ENCODE measurements around the gene SSTR4. TPM values are rescaled to one million over a fixed set of nuclear protein-coding genes. Genes with fewer than 3 reads are reported as not detected.

SSTR4 gene
- total and polyA plus RNA-seq, 8 donors: 0.18 to 0.47 (median 0.26) TPM; not detected in 2

DNA sequence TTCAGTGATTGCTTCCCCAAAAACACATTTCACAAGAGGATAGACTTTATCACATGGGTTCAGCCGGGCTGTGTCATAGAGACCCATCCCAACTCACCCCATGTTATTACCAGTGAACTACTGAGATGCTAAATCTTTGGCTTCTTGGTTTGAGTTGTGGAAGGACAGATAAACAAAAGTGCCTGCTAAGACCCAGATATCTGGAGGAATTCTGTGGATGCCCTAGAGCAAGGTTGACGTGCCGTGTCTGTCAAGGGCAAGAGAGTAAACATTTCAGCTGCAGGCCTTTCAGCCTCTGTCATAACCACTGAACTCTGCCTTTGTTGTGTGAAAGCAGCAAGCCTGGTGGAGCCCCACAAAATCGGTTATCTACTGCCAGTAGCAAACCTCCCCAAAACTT is 25.5 kb downstream of the SSTR4 start:
- intact Hi-C loops (cut with DNase I): no loop called here
- H3K4me1 ChIP-seq: peaks cover 14 to 31% of the 10 kb centered on the region in 2 donors
- H3K27ac ChIP-seq: no peak overlapping the region

DNA sequence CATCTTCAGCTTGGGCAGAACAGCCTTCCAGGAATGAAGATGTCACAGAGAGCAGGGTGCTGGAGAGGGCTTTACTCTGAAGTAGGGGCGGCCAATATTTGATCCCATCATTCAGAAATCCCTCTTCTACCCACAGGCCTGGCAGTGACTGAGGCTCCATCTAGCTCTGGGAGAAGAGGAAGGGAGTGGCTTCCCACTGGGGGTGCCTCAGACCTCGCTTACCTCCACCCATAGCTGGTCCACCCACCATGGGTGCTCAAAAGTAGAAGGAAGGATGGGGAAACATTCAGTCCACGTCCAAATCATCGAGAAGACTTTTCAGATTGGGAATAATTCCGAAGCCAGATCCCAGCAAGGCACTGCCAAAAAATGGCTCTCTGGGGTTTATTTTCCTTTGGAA is 26.1 kb downstream of the SSTR4 start:
- Histone ChIP-seq H3K27me3 (no peaks in the 10 kb centered on the region), H3K4me3 (no peak overlapping the region), H3K4me1 (peaks cover 14 to 31% of the 10 kb centered on the region in 2 donors), H3K27ac (peak overlapping the region; percentile 5 to 24), H3K9me3 (peaks cover 0 to 5% of the 10 kb centered on the region in 2 donors), H3K36me3 (no peaks in the 10 kb centered on the region)
- ATAC-seq (no peak), DNase-seq (no peak)
- TF ChIP-seq, protein P1, sequence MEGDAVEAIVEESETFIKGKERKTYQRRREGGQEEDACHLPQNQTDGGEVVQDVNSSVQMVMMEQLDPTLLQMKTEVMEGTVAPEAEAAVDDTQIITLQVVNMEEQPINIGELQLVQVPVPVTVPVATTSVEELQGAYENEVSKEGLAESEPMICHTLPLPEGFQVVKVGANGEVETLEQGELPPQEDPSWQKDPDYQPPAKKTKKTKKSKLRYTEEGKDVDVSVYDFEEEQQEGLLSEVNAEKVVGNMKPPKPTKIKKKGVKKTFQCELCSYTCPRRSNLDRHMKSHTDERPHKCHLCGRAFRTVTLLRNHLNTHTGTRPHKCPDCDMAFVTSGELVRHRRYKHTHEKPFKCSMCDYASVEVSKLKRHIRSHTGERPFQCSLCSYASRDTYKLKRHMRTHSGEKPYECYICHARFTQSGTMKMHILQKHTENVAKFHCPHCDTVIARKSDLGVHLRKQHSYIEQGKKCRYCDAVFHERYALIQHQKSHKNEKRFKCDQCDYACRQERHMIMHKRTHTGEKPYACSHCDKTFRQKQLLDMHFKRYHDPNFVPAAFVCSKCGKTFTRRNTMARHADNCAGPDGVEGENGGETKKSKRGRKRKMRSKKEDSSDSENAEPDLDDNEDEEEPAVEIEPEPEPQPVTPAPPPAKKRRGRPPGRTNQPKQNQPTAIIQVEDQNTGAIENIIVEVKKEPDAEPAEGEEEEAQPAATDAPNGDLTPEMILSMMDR (IDR thresholded peaks at IDR 0.05): no peak
- intact Hi-C loops (cut with DNase I): no loop called here

More for the DNA sequence above, 25.5 kb downstream of the SSTR4 start:
- no peak overlapping the region for H3K4me3 ChIP-seq
- H3K27me3 ChIP-seq: no peaks in the 10 kb centered on the region
- no peaks in the 10 kb centered on the region for H3K36me3 ChIP-seq
- TF ChIP-seq, protein P1 (IDR thresholded peaks at IDR 0.05): no peak
- DNase-seq (no peak), ATAC-seq (no peak)
- peaks cover 0 to 5% of the 10 kb centered on the region in 2 donors for H3K9me3 ChIP-seq

- no peaks in the 10 kb centered on the region for H3K27me3 ChIP-seq
- H3K4me1 ChIP-seq: peaks cover 14 to 31% of the 10 kb centered on the region in 2 donors
- H3K27ac ChIP-seq: peak overlapping the region; percentile 5 to 24
- TF ChIP-seq, protein P1 (IDR thresholded peaks at IDR 0.05): peak in 1 of 2 donors; percentile 34
- H3K9me3 ChIP-seq: peaks cover 0 to 1% of the 10 kb centered on the region in 2 donors
- DNase-seq: peak in 2 of 4 donors; percentile 87 to 91
- no peaks in the 10 kb centered on the region for H3K36me3 ChIP-seq
- intact Hi-C loops (cut with DNase I): no loop called here
- peak; percentile 81 for ATAC-seq
- no peak overlapping the region for H3K4me3 ChIP-seq
These were observed 26.8 kb downstream of the SSTR4 start for GRCh38 chr20:23061734-23062561.

GRCh38 chr20:23062632-23063031 is 27.5 kb downstream of the SSTR4 start:
- peaks cover 14 to 31% of the 10 kb centered on the region in 2 donors for H3K4me1 ChIP-seq

DNA sequence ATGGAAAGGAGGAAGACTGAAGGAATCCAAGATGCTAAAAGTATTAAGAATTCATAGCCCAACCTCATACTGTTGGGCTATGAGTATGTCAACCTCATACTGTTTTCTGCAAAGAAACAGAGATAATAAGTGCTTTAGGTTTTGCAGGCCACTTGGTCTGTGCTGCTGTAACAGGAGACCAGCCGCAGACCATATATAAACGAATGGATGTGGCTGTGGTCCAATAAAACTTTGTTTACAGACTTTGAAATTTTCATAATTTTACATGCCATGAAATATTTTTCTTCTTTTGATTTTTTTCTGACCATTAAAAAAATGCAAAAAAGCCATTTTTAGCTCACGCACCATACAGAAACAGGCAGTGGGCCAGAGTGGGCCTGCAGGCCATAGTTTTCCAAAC is 28.1 kb downstream of the SSTR4 start:
- no peak for ATAC-seq
- intact Hi-C loops (cut with DNase I): no loop called here
- H3K27me3 ChIP-seq: no peaks in the 10 kb centered on the region
- TF ChIP-seq, protein P1 (IDR thresholded peaks at IDR 0.05): no peak
- peaks cover 14 to 31% of the 10 kb centered on the region in 2 donors for H3K4me1 ChIP-seq
- H3K9me3 ChIP-seq: no peaks in the 10 kb centered on the region
- no peak for DNase-seq
- no peak overlapping the region for H3K27ac ChIP-seq
- H3K4me3 ChIP-seq: no peak overlapping the region
- H3K36me3 ChIP-seq: no peaks in the 10 kb centered on the region

More at GRCh38 chr20:23062632-23063031, 27.5 kb downstream of the SSTR4 start:
- H3K9me3 ChIP-seq: no peaks in the 10 kb centered on the region
- intact Hi-C loops (cut with DNase I): no loop called here
- no peak overlapping the region for H3K27ac ChIP-seq
- TF ChIP-seq, protein P1 (IDR thresholded peaks at IDR 0.05): no peak
- H3K27me3 ChIP-seq: no peaks in the 10 kb centered on the region
- DNase-seq: no peak
- H3K4me3 ChIP-seq: no peak overlapping the region
- ATAC-seq: no peak
- no peaks in the 10 kb centered on the region for H3K36me3 ChIP-seq

Data from left lung (tissue), 10 donors.